HG02678 (cell line): ENCODE data around the gene RHOBTB1.

Experiments used
- ATAC-seq: cut with Tn5 transposase; IDR thresholded peaks from one replicate; pipeline ENCODE4 v1.9.1; 2021; ENCODE audit warnings: mild to moderate bottlenecking, moderate library complexity; ENCODE audit not compliant: unreplicated experiment

The RHOBTB1 gene

DNA sequence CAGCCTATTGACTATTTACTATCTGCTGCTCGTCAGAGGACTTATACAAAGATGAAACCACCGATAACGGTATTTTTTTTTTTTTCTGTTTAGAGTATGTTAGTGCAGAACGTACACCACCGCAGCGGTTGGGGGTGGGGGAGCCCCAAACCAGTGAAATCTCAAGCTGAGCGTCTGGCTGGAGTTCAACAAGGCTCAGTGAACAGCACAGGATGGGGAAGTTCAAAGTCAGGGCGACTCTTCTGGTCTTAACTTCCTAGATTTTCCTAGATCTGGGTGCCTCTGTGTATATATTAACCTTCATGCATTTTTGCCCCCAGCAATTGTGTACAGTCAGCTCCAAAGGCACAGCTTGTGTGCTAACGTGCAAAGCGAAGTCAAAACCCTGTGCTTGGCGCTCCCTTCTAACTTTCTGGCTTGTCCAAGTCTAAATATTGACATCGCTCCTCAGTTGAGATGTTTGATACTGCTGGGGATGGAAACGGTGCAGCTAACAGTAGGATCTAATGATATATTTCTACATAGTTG, 1.1 kb downstream of the RHOBTB1 start:
- ATAC-seq: peak; percentile 41

DNA sequence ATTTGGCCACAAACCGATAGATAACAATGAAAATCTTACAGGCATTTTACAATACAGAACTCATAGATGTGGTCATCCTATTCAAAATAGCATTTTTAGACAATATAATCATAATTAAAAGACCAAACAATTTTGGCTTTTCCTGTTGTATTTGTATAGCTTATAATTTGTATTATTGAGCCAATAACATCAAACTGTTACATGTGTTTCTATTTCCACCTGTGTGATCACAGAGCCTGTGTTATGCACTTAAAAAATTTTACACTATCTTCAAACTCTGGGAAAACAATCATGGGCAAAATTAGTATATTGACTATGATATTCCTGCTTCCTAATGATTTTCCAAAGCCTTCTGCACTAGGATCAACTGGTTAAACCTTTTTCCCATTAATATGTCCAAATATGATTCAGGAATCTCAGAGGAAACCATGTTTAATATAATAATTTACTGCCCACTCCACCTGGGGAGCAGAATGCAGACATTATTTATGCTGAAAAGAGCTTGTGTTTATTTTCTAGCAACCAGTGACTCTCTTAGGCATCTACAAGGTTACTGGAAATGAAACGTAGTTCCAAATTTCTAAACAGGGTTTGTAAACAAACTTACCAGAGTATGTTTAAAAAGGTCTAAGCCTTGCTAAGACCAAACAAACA, 1.7 kb downstream of the RHOBTB1 start:
- ATAC-seq: peak; percentile 1

DNA sequence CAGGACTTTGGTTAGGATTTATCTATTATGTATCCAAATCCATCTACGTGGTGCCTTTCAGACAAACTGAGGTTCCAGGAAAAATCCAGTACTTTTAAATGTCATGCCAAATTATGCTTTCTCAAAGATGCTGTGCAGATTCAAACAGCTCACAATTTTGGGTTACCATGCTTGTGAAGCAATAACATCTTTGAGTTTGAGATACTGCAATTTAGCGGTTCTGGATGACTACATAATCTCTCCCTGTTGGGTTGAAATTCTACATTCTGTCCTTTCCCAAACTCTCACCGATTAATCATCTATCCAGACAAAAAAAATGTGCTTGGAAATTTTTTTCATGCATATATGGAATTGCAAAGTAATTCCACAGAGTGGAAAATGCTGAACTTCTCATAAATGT, 3.5 kb downstream of the RHOBTB1 start:
- no peak for ATAC-seq

DNA sequence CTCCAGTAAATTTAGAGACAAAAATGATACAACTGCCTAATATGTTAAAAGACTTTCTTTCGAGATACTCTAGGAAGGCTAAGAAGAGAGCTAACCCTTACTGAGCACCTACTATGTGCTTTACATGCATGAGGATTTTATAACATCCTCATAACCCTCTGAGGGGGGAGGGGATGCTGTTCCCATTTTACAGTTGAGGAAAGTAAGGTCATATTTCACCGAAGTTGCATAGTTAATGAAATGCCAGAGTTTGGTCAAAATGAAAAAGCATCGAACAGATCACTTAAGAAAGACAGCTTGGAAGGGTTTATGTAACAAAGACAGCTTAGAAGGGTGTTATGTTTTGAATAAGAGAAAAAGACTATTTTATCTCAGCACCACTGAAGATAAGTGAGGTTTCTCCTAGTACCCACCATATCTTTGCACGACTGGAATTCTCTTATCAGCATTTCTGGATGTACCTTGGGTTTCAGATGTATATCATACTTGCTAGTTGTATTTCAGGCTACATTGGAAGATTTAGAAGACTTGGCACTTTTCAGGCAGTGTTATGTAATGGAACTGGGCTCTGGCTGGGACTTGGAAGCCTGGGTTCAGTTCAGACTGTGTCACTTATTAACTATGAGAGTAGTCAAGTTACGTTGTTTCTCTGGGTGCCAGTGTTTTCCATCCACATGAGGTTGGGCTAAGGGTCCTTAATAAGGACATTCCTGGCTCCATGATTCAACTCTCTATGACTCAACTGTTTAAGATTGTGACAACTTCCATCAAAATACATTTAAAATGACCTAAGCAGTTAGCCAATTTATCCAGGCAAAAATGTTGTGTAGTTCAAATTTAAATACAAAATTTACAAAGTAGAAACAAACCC, 6.0 kb downstream of the RHOBTB1 start:
- no peak for ATAC-seq

GRCh38 chr10:60937022-60937421, 7.0 kb downstream of the RHOBTB1 start:
- no peak for ATAC-seq

GRCh38 chr10:60934215-60935175, 9.5 kb downstream of the RHOBTB1 start:
- ATAC-seq: no peak

DNA sequence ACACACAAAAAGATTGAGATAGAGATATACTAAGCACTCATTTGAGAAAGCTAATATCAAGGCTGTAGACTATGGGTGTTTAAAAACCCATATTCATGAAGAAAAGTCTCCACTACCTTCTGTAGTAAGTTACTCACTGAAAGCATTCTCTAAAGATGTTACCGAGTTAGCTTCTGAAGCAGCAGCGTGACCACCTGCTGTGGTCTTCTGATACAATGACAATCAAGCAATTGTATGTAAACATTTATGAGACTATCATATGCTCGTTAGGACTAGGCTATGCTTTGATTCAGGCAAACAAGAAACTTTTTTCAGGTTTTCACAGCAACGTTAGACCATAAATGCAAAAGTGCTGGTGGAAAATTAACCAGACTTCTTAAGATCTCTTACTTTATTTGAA, 11.2 kb downstream of the RHOBTB1 start:
- no peak for ATAC-seq

DNA sequence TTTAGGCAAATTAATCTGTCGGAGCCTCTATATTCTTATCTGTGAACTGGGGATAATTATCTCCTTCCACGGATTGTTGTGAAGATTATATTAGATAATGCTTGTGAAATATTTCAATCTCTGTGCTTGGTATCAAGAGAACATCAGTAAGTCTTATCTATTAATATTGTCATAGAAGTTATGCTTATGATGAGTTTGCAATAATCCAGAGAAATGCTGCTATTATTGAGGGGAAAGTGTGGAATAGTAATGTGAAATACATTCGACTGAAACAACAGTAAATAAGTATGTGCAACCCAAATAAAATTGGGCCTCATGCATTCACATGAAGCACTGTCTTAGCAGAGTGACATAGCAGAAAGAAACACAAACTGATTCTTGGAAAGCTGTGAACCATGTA, 13.7 kb downstream of the RHOBTB1 start:
- ATAC-seq: no peak

GRCh38 chr10:60921633-60922032, 22.4 kb downstream of the RHOBTB1 start:
- ATAC-seq: no peak

DNA sequence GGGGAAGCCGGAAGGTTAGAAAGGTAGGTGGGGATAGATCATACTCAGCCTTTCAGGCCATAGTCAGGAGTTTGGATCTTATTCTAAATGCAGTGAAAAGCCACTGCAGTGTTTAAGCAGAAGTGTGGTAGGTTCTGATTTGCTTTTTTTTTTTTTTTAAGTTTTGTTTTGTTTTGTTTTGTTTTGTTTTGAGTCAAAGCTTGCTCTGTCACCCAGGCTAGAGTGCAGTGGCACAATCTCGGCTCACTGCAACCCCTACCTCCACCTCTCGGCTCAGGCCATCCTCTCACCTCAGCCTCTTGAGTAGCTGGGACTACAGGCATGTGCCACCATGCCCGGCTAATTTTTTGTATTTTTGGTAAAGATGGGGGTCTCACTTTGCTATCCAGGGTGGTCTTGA, 23.5 kb downstream of the RHOBTB1 start:
- no peak for ATAC-seq

DNA sequence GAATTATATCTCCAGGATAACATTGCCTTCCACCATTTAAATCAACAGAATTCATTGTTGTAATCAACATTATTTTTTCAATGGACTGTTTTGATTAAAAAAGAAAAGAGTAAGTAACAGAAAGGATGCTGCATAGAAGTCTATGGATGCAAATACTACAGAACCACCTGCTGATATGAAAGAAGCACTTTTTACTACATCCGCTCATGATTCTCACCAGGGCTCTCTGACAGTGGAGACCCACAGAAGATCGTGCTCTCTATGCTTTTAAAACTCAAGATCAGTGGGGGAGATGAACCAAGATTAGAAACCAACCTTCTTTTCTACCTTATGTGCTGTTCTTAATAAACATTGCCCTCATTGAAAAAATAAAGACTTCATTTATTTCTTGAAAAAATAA, 24.4 kb downstream of the RHOBTB1 start:
- no peak for ATAC-seq

DNA sequence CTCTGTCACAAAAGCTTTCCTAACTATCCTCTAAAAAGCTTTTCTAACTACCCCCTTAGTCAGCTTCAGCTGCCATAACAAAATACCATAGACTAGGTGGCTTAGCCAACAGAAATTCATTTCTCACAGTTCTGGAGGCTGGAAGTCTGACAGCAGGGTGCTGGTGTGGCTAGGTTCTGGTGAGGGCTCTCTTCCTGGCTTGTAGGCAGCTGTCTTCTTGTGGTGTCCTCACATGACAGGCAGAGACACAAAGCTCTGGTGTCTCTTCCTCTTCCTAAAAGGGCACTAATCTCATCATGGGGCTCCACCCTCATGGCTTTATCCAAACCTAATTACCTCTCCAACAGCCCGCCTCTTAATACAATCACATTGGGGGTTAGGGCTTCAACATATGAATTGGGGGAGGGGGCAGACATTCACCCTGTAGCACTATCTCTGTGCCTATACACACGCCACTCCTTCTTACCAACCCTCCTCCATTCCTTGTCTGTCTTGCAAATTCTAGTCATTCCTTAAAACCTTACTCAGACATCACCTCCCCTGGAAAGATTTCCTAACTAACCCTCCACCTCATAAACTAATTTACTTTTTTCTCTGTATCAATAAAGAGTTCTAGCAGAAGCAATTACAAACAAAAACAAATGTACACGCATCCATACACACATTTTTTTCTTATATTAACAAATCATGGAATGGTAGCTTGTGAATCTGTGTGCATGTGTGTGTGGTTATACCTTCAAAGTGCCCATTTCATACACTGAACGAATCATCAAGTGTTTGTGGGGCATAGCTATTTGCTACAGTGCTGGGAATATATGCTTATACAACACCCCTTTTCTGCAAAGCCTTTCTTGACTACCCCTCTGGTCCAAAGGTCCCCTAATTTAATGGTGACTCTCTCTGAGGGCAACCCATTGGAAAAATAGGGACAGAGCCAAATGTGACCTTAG, 26.4 kb downstream of the RHOBTB1 start:
- ATAC-seq: no peak

- no peak for ATAC-seq
These were observed 28.0 kb downstream of the RHOBTB1 start for GRCh38 chr10:60916025-60916424.

DNA sequence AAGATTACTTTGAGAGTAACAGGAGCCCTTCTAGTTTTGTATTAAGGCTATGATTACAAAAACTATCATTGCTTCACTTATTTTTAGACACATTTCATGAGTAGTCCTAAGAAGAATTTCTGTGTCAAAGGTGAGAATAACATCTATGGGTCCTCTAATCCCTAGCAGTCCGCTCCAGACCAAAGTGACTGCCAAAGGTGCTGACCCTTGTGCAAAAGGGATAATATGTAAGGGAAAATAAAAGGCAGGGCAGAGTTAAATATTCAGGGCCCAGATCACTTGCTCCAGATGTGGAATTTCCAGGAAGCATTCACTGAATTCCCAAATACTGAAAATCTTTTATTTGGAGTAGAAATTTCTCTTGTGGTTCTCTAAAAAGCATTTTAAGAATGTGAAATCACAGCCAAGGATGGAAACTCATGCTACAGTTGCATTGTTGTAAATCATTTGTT, 29.3 kb downstream of the RHOBTB1 start:
- no peak for ATAC-seq

DNA sequence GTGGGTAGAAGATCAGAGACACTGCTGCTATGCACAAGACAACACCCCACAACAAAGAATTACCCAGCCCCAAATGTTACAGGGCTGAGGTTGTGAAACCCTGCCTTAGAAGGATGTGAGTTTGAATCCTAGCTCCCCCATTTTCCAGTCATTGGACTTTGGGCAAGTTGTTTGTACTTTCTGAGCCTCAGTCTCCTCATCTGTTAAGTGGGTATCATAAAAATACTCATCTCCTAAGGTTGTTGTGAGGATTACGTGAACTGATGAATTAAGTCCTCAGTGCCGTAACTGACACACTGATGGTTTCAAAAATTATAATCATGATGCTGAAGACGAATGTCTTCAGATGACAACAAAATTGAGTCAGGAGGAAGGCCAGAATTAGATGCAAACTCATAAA, 30.3 kb downstream of the RHOBTB1 start:
- no peak for ATAC-seq

- ATAC-seq: no peak
These were observed 30.9 kb downstream of the RHOBTB1 start for GRCh38 chr10:60913071-60913470.

DNA sequence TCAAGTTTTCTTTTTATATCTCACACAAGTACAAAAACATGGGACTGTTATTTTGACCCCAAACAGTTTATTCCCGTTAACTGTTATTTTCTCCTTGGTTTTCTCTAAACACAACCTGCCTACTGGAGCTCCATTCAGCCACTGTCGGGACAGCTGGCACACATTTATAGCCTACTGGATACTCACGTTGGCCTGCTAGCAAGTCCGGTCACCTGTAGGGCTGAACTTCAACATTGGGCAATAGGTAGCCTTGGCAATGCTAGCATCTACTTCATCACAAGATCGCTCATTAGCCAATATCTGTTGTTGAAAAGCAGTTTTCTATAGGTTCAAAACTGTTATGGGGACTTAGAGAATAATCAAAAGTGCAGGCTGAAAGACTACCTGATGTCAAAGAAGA, 32.3 kb downstream of the RHOBTB1 start:
- ATAC-seq: no peak

DNA sequence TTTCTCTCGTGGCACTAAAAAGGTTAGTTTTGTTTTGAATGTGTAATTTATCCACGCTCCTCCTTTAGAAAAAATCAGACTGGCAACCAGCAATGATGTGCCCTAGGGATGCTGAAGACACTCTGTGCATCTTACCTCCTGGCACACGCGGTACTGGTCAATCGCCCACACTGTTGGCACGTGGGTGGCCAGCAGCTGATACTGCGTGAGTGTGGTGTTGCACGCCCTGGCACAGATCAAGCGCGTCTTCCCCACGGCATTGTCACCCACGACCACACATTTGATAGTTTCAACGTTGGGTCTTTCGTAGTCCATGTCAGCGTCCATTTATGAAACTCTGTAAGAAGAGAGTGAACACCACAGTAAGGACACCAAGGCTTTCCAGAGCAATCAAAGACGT, 32.8 kb downstream of the RHOBTB1 start:
- ATAC-seq: no peak

DNA sequence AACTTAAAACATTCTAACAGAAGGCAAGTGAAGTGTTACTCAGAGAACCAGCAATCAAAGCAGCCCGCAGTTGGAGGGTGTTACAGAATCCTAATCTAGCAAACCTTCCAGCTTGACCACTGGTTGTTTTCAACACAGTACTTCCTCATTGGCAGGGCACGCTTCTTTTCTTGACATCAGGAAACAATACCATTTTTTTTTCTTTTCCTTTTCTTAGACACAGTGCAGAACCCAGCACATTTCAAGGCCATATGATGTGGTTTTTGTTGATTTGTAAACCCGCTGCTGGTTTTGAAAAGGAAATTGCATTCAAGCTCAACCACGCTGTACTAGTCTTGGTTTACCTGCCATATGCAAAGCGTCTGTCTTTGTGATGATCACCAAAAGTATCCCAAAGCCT, 33.4 kb downstream of the RHOBTB1 start:
- no peak for ATAC-seq

- ATAC-seq: no peak
These were observed 35.1 kb downstream of the RHOBTB1 start for GRCh38 chr10:60908896-60909295.
